ENCODE data around the gene UBE2L6.

DNA sequence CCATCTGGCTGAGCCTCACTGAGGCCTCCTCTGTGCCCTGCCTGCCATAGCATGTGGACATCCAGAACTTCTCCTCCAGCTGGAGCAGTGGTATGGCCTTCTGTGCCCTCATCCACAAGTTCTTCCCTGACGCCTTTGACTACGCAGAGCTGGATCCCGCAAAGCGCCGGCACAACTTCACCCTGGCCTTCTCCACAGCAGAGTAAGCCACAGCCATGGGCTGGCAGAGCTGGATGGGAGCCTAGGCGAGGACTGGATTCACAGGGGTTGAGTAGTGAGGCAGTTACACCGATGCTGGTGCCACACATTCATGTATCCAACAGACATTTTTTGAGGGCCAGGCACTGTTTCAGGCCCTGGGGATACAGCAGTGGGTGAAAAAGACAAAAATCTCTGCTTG, 21.0 kb downstream of the UBE2L6 start:
- TF ChIP-seq CTCF (IDR thresholded peaks at IDR 0.05) (no peak), POLR2A (IDR thresholded peaks at IDR 0.05) (no peak)

Measured in stomach (tissue), 4 donors.